Cortex of kidney (tissue), 1 donor: ENCODE measurements around the gene LY86.
"Not testable (repeated sequence)": the region's sequence is repeated elsewhere in the genome, so short reads cannot be mapped to it uniquely, and the experiment has no call there.

Experiments used
- DNase-seq: peaks from one replicate; lab custom pipeline; 2025; lab: John Stamatoyannopoulos, UW

LY86 gene

GRCh38 chr6:6596529-6597328 lies 8.2 kb downstream of the LY86 start:
- DNase-seq: no peak

DNA sequence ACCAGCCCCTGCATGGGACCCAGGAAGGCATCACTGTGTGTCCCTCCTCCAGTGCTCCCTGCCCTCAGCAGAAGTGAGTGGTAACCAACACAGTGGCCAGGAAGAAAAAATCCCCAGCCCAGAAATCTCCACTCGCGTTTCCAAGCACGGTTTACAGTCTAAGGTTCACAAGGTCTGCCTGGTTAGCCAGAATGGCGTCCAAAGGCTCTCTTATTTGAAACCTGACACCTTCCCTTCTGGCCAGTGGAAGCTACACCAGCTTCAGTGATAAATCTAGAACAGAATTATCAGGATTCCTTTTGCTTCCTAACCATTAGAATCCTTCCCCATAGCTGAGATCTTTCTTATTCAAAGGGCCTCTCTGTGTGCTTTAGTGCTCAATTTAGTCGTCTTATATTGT lies 9.2 kb downstream of the LY86 start:
- no peak for DNase-seq

GRCh38 chr6:6599468-6599873 lies 11.0 kb downstream of the LY86 start:
- DNase-seq: no peak

GRCh38 chr6:6600875-6601274 lies 12.4 kb downstream of the LY86 start:
- DNase-seq: no peak

GRCh38 chr6:6602262-6602661 lies 13.7 kb downstream of the LY86 start:
- DNase-seq: no peak

- no peak for DNase-seq
Observed at GRCh38 chr6:6603317-6603716, 14.8 kb downstream of the LY86 start.

GRCh38 chr6:6604015-6604414 lies 15.5 kb downstream of the LY86 start:
- no peak for DNase-seq

DNA sequence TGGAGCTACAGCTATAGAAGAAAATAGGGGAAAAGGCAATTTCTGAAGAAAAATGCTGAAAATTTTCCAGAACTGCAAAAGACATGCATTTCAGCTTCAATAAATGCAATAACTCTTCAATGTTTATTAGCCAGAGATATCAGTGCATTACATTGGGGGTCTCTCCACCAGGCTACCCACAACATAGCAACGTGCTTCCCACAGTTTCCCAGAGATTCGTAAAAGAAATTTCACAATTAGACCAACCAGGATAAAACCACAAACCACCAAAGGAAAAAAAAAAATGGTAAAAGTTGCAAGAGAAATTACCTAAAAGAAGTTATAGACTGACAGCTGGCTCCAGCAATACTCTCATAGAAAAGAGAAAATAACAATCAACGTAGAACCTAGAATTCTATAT lies 16.0 kb downstream of the LY86 start:
- DNase-seq: no peak

DNA sequence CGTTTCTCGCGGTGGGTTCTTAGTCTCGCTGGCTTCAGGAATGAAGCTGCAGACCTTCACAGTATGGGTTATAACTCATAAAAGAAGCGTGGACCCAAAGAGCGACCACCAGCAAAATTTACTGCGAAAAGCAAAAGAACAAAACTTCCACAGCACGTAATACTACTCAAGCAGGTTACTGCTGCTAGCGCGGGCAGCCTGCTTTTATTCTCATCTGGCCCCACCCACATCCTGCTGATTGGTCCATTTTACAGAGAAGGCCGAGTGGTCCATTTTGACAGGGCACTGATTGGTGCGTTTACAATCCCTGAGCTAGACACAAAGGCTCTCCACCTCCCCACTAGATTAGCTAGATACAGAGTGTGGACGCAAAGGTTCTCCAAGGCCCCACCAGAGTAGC lies 17.4 kb downstream of the LY86 start:
- no peak for DNase-seq

DNA sequence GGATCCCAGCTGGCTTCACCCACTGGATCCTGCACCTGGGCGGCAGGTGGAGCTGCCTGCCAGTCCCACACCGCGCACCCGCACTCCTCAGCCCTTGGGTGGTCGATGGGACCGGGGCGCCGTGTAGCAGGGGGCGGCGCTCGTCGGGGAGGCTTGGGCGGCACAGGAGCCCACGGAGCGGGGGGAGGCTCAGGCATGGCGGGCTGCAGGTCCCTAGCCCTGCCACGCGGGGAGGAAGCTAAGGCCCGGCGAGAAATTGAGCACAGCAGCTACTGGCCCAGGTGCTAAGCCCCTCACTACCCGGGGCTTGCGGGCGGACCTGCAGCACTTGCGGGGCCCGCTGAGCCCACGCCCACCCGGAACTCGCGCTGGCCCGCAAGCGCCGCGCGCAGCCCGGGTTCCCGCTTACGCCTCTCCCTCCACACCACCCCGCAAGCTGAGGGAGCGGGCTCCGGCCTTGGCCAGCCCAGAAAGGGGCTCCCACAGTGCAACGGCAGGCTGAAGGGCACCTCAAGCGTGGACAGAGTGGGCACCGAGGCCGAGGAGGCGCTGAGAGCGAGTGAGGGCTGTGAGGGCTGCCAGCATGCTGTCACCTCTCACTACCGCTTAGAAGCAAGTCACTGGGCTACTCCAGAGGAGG lies 18.0 kb downstream of the LY86 start:
- DNase-seq: not testable (repeated sequence)

DNA sequence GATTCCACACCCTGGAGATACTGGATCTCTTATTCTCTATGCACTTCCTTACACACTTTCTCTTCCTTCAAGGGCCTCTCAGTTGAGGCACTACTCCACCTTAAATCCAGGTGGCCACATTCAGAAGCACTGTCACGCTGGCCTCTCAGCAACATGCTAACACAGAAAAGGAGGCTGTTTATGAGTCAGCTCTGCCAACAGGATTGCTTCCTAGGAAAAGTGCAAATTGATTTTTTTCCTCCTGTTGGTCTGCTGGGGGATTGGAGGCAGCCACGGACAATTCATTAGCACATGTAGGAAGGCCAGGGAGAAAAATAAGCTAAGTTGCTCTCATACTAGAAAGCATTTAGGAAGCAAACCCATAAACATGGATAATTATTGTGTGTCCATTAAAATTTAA lies 20.9 kb downstream of the LY86 start:
- DNase-seq: no peak

- no peak for DNase-seq
Observed at GRCh38 chr6:6610031-6610591, 21.6 kb downstream of the LY86 start.

GRCh38 chr6:6611486-6611885 lies 23.0 kb downstream of the LY86 start:
- DNase-seq: no peak

- DNase-seq: no peak
Observed at GRCh38 chr6:6612308-6612707, 23.8 kb downstream of the LY86 start.

DNA sequence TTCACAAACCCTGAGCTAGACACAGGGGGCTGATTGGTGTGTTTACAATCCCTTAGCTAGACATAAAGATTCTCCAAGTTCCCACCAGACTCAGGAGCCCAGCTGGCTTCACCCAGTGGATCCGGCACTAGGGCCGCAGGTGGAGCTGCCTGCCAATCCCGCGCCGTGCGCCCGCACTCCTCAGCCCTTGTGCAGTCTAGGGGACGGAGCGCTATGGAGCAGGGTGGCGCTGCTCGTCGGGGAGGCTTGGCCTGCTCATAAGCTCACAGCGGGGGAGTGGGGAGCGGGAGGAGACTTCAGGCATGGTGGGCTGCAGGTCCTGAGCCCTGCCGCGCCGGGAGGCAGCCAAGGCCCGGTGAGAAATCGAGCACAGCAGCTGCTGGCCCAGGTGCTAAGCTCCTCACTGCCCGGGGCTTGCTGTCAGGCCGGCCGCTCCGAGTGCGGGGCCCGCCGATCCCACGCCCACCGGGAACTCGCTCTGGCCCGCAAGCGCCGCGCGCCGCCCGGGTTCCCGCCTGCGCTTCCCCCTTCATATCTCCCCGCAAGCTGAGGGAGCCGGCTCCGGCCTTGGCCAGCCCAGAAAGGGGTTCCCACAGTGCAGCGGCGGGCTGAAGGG lies 24.7 kb downstream of the LY86 start:
- DNase-seq: not testable (repeated sequence)

GRCh38 chr6:6614096-6614982 lies 25.8 kb downstream of the LY86 start:
- DNase-seq: no peak

DNA sequence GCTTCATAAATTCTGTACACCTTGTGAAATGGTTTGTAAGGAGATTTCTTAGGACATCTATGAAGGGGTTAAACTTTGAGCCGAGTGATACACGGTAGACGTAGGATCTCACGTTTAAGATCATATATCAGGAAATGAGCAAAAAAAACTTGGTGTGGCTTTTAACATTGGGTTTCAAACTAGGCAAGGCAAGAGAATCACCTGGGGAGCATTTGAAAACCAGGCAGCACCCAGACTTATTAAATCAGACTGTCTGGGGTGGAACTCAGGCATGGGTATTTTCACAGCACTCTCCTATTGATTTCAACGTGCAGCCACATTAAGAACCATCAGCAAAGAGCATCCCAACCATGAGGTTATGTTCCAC lies 26.4 kb downstream of the LY86 start:
- DNase-seq: no peak

DNA sequence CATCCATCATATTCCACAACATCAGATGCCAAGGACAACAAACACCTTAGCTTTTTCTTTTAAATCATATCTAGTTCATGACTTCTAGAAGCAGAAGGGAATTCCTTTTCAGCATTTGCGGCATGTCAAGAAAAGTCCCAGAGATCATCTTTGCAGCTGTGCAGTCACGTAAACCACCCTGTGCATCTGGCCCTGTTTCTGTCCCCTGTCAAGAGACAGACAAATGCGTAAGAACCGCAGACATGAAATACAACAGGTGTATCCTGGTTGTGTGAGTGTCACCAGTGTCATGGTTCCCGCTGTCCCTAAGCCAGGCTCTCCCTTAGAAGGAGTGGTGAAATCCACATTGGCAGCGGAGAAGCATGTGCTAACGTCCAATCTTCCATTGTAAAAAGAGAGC lies 28.1 kb downstream of the LY86 start:
- no peak for DNase-seq

GRCh38 chr6:6619021-6619794 lies 30.7 kb downstream of the LY86 start:
- DNase-seq: no peak

DNA sequence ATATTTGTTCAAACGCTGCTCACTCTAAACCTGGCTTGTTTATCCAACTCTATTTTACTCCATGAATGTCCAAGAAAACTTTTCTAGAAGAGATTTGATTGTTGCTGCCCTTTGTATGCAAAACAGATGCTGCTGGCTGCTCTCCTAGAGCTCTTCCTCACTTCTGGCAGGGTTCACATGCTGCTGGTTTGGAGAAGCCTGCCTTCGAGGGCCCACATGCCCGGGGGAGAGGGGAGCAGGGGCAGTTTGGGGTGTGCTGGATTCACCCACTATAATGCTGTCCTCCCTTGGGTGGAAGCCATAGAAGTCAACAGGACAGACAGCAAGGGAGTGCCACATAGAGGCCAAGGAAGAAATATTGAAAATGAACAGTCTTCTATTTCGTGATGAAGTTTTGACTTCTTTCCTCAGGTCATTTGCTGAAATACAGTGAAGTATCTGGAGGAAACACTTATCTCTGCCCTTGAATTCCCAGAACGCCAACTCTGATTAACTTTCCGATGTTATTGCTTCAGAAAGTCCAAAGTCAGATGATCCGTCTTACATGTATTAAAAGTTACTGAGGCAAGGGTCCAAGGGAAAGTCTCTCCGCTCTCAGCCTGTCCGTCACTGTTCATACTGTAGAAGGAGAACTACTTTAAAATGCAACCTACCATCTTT lies 32.4 kb downstream of the LY86 start:
- DNase-seq: no peak

GRCh38 chr6:6622501-6622900 lies 34.0 kb downstream of the LY86 start:
- no peak for DNase-seq
